ENCODE results near the gene CLN5.
A peak's percentile ranks its signal among the peaks of the same experiment; 100 is the strongest.

The CLN5 gene

GRCh38 chr13:76975863-76976262 is 16.0 kb upstream of the CLN5 start:
- H3K4me1 ChIP-seq (ENCODE audit: low read length): 0 out of 2 replicates have a peak, but pooled peaks cover 5% of the 10 kb centered on the region
- no peak overlapping the region for H3K9ac ChIP-seq (ENCODE audit: low read length)
- H3K4me2 ChIP-seq (ENCODE audit: low read length): no peak overlapping the region
- no peaks in the 10 kb centered on the region for H3K36me3 ChIP-seq (replicated peaks; ENCODE audit: low read depth, low read length)
- H3K79me2 ChIP-seq (ENCODE audit: low read length): no peaks in the 10 kb centered on the region
- no peak overlapping the region for H3K27ac ChIP-seq (ENCODE audit: low read length)
- peaks cover 17% of the 10 kb centered on the region for H3K27me3 ChIP-seq (ENCODE audit: low read depth, low read length)
- no peak overlapping the region for H2AFZ ChIP-seq (ENCODE audit: low read depth, low read length)
- TF ChIP-seq EZH2phosphoT487 (IDR thresholded peaks at IDR 0.05; ENCODE audit: low read depth) (no peak), CTCF (IDR thresholded peaks at IDR 0.05; ENCODE audit: low read depth, low read length) (no peak)
- no peaks in the 10 kb centered on the region for H4K20me1 ChIP-seq (ENCODE audit: insufficient read depth, low read length)
- H3K4me3 ChIP-seq (ENCODE audit: low read length): no peak overlapping the region
- H3K9me3 ChIP-seq (ENCODE audit: insufficient read depth, low read length): no peaks in the 10 kb centered on the region

- Histone ChIP-seq H4K20me1 (ENCODE audit: insufficient read depth, low read length) (no peaks in the 10 kb centered on the region), H3K9ac (ENCODE audit: low read length) (no peak overlapping the region), H3K4me3 (ENCODE audit: low read length) (no peak overlapping the region), H3K9me3 (ENCODE audit: insufficient read depth, low read length) (no peaks in the 10 kb centered on the region), H3K4me2 (ENCODE audit: low read length) (no peak overlapping the region), H2AFZ (ENCODE audit: low read depth, low read length) (no peak overlapping the region), H3K27me3 (ENCODE audit: low read depth, low read length) (peaks cover 19% of the 10 kb centered on the region), H3K4me1 (ENCODE audit: low read length) (0 out of 2 replicates have a peak, but pooled peaks cover 5% of the 10 kb centered on the region), H3K27ac (ENCODE audit: low read length) (no peak overlapping the region), H3K79me2 (ENCODE audit: low read length) (no peaks in the 10 kb centered on the region), H3K36me3 (replicated peaks; ENCODE audit: low read depth, low read length) (no peaks in the 10 kb centered on the region)
- TF ChIP-seq EZH2phosphoT487 (IDR thresholded peaks at IDR 0.05; ENCODE audit: low read depth) (no peak), CTCF (IDR thresholded peaks at IDR 0.05; ENCODE audit: low read depth, low read length) (no peak)
Measured at GRCh38 chr13:76976490-76976889, 15.4 kb upstream of the CLN5 start.

GRCh38 chr13:76976929-76977328 is 15.0 kb upstream of the CLN5 start:
- H3K9ac ChIP-seq (ENCODE audit: low read length): no peak overlapping the region
- no peaks in the 10 kb centered on the region for H4K20me1 ChIP-seq (ENCODE audit: insufficient read depth, low read length)
- H3K4me3 ChIP-seq (ENCODE audit: low read length): no peak overlapping the region
- no peaks in the 10 kb centered on the region for H3K36me3 ChIP-seq (replicated peaks; ENCODE audit: low read depth, low read length)
- H3K27me3 ChIP-seq (ENCODE audit: low read depth, low read length): peaks cover 21% of the 10 kb centered on the region
- no peak overlapping the region for H3K27ac ChIP-seq (ENCODE audit: low read length)
- H3K79me2 ChIP-seq (ENCODE audit: low read length): no peaks in the 10 kb centered on the region
- no peak overlapping the region for H3K4me2 ChIP-seq (ENCODE audit: low read length)
- peaks cover 5% of the 10 kb centered on the region; the same call in 1 of the 2 replicates for H3K4me1 ChIP-seq (ENCODE audit: low read length)
- H2AFZ ChIP-seq (ENCODE audit: low read depth, low read length): no peak overlapping the region
- no peak for TF ChIP-seq CTCF (IDR thresholded peaks at IDR 0.05; ENCODE audit: low read depth, low read length)
- no peak for TF ChIP-seq EZH2phosphoT487 (IDR thresholded peaks at IDR 0.05; ENCODE audit: low read depth)
- H3K9me3 ChIP-seq (ENCODE audit: insufficient read depth, low read length): no peaks in the 10 kb centered on the region

GRCh38 chr13:76980075-76980718 is 11.7 kb upstream of the CLN5 start:
- H3K4me2 ChIP-seq (ENCODE audit: low read length): peak overlapping the region; percentile 68
- H2AFZ ChIP-seq (ENCODE audit: low read depth, low read length): no peak overlapping the region
- H3K27me3 ChIP-seq (ENCODE audit: low read depth, low read length): peaks cover 23% of the 10 kb centered on the region
- no peaks in the 10 kb centered on the region for H3K79me2 ChIP-seq (ENCODE audit: low read length)
- H3K4me3 ChIP-seq (ENCODE audit: low read length): peak overlapping the region; percentile 63
- H3K36me3 ChIP-seq (replicated peaks; ENCODE audit: low read depth, low read length): no peaks in the 10 kb centered on the region
- no peaks in the 10 kb centered on the region for H3K9me3 ChIP-seq (ENCODE audit: insufficient read depth, low read length)
- no peak overlapping the region for H3K9ac ChIP-seq (ENCODE audit: low read length)
- TF ChIP-seq EZH2phosphoT487 (IDR thresholded peaks at IDR 0.05; ENCODE audit: low read depth) (no peak), CTCF (IDR thresholded peaks at IDR 0.05; ENCODE audit: low read depth, low read length) (peak; percentile 94)
- no peak overlapping the region for H3K27ac ChIP-seq (ENCODE audit: low read length)
- no peaks in the 10 kb centered on the region for H4K20me1 ChIP-seq (ENCODE audit: insufficient read depth, low read length)
- peaks cover 9% of the 10 kb centered on the region; the same call in 1 of the 2 replicates for H3K4me1 ChIP-seq (ENCODE audit: low read length)

Data from OCI-LY3 (cell line).